ENCODE data around the gene DXO. TPM values are rescaled to one million over a fixed set of nuclear protein-coding genes. Genes with fewer than 3 reads are reported as not detected.

The DXO gene
- total RNA-seq, 2 experiments from 2014 or later = 13.0 to 13.1 TPM

GRCh38 chr6:31971279-31971992 is 502 bp downstream of the DXO start:
- Mint-ChIP-seq H3K36me3 (ENCODE audit: low read depth) (peaks cover 21% of the 10 kb centered on the region), H3K9me3 (no peaks in the 10 kb centered on the region), H3K4me3 (peak overlapping the region; percentile 94), H3K4me1 (ENCODE audit: low read depth) (peaks cover 31% of the 10 kb centered on the region), H3K27me3 (peaks cover 2% of the 10 kb centered on the region), H3K27ac (peak overlapping the region; percentile 99)
- ATAC-seq (no peak), DNase-seq (no peak)
- intact Hi-C loops (cut with micrococcal nuclease) = no loop called here
- ChIA-PET POLR2A (interaction anchor here (0.7 to 9.3 kb wide), 16 partner anchors 9 to 431 kb away, joined by 3 to 85 read pairs (median 3); partner anchors contain the start of genes BAG6, C6orf47, MSH5 and NELFE), CTCF (interaction anchor here (1.0 to 2.9 kb wide), 4 partner anchors 12 to 73 kb away, joined by 3 to 16 read pairs (median 4); partner anchors contain the start of gene SKIC2)
- no peak for TF ChIP-seq CTCF (IDR thresholded peaks at IDR 0.05)

- ChIA-PET CTCF (interaction anchor here (1.4 to 2.9 kb wide), 2 partner anchors 11 to 19 kb away, joined by 3 to 16 read pairs; partner anchors contain the start of gene SKIC2), POLR2A (interaction anchor here (0.8 to 9.3 kb wide), 8 partner anchors 9 to 338 kb away, joined by 3 to 85 read pairs (median 5); partner anchors contain the start of genes C6orf47, NELFE and SKIC2)
- intact Hi-C loops (cut with micrococcal nuclease) = no loop called here
- Mint-ChIP-seq H3K4me1 (ENCODE audit: low read depth) (peaks cover 31% of the 10 kb centered on the region), H3K27ac (peak overlapping the region; percentile 99), H3K9me3 (no peaks in the 10 kb centered on the region), H3K36me3 (ENCODE audit: low read depth) (peaks cover 21% of the 10 kb centered on the region), H3K27me3 (peaks cover 2% of the 10 kb centered on the region), H3K4me3 (peak overlapping the region; percentile 94)
- TF ChIP-seq CTCF (IDR thresholded peaks at IDR 0.05) = no peak
- no peak for DNase-seq
- ATAC-seq = no peak
Measured at GRCh38 chr6:31970604-31971271, 1.2 kb downstream of the DXO start.

- POLR2A ChIA-PET = interaction anchor here (0.6 to 9.3 kb wide), 5 partner anchors 8 to 403 kb away, joined by 3 to 85 read pairs (median 5); partner anchors contain the start of genes NELFE and SKIC2
- H3K27me3 Mint-ChIP-seq = peaks cover 2% of the 10 kb centered on the region
- CTCF ChIA-PET = interaction anchor here (2.9 kb wide), 1 partner anchor 18 kb away, joined by 16 read pairs; no protein-coding TSS in a partner anchor
- peaks cover 31% of the 10 kb centered on the region for H3K4me1 Mint-ChIP-seq (ENCODE audit: low read depth)
- peak overlapping the region; percentile 99 for H3K27ac Mint-ChIP-seq
- DNase-seq = no peak
- peaks cover 23% of the 10 kb centered on the region for H3K36me3 Mint-ChIP-seq (ENCODE audit: low read depth)
- no peak for TF ChIP-seq CTCF (IDR thresholded peaks at IDR 0.05)
- no peaks in the 10 kb centered on the region for H3K9me3 Mint-ChIP-seq
- peak overlapping the region; percentile 94 for H3K4me3 Mint-ChIP-seq
- ATAC-seq = no peak
- intact Hi-C loops (cut with micrococcal nuclease) = no loop called here
Measured at GRCh38 chr6:31969712-31970603, 2.0 kb downstream of the DXO start.

- H3K9me3 Mint-ChIP-seq = no peaks in the 10 kb centered on the region
- ChIA-PET CTCF (interaction anchor here (4.2 kb wide), 1 partner anchor 17 kb away, joined by 16 read pairs; no protein-coding TSS in a partner anchor), POLR2A (interaction anchor here (0.6 to 9.3 kb wide), 3 partner anchors 11 to 402 kb away, joined by 3 to 85 read pairs (median 32); partner anchors contain the start of genes NELFE and SKIC2)
- H3K4me1 Mint-ChIP-seq (ENCODE audit: low read depth) = peaks cover 26% of the 10 kb centered on the region
- no peak overlapping the region for H3K4me3 Mint-ChIP-seq
- TF ChIP-seq CTCF (IDR thresholded peaks at IDR 0.05) = no peak
- H3K27me3 Mint-ChIP-seq = peaks cover 2% of the 10 kb centered on the region
- DNase-seq (no peak), ATAC-seq (no peak)
- H3K36me3 Mint-ChIP-seq (ENCODE audit: low read depth) = peaks cover 27% of the 10 kb centered on the region
- intact Hi-C loops (cut with micrococcal nuclease) = no loop called here
- peak overlapping the region; percentile 99 for H3K27ac Mint-ChIP-seq
Measured at GRCh38 chr6:31968791-31969711, 2.9 kb downstream of the DXO start.

Data from activated CD8-positive, alpha-beta T cell treated with anti-CD3 and anti-CD28 coated beads for 36 hours (primary cell).